ENCODE results near the gene PCOLCE2. TPM values are rescaled to one million over a fixed set of nuclear protein-coding genes. Genes with fewer than 3 reads are reported as not detected.

The PCOLCE2 gene
- total and polyA plus RNA-seq, 10 of the 15 experiments (the other 5 are each of a cell fraction or from before 2014, with no cell fraction given) = 0.11 to 7.6 (median 0.40) TPM

DNA sequence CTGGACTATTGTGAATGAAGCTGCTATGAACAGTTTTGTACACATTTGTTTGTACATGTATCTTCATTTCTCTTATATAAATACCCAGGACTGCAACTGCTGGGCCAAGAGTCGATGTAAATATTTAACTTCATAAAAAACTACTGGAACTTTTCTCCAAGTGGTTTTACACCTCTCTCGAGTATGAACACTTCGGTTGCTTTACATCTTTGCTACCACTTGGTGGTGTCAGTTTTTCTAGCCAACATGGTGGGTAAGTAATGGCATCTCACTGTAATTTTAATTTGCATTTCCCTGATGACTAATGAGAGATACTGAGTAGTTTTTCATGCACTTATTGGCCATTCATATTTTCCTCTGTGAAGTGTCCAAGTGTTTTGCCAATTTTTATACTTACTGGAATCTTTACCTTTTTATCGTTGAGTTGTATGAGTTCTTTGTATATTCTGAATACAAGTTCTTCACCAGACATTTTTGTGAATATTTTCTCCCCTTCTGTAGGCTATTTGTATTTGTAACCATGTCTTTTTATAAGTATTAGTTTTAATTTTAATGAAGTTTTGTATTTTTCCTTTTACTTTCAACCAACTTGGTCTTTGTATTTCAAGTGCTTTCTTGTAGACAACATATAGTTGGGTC, 44.4 kb downstream of the PCOLCE2 start:
- ChIA-PET POLR2A (no interaction called here), RAD21 (ENCODE audit: unreplicated experiment) (interaction anchor here (1.1 kb wide), 1 partner anchor 16 kb away, joined by 3 read pairs; no protein-coding TSS in a partner anchor), SMC1A (ENCODE audit: uncharacterized antibody, unreplicated experiment) (interaction anchor here (0.6 to 1.1 kb wide), 4 partner anchors 9 to 158 kb away, joined by 3 to 5 read pairs (median 4); no protein-coding TSS in a partner anchor), CTCF (interaction anchor here (0.6 to 1.3 kb wide), 9 partner anchors 9 to 161 kb away, joined by 3 to 7 read pairs (median 4); partner anchors contain the start of gene U2SURP)
- Histone ChIP-seq H2AFZ (ENCODE audit: control insufficient read depth, low read depth, low read length) (no peak overlapping the region), H4K20me1 (ENCODE audit: control insufficient read depth, insufficient read depth) (no peaks in the 10 kb centered on the region), H3K79me2 (ENCODE audit: control insufficient read depth, insufficient read depth, low read length) (no peaks in the 10 kb centered on the region), H3K27me3 (replicated peaks in 1 of 2; ENCODE audit: control insufficient read depth in 2 of 2, insufficient read depth in 2 of 2, low read length in 1 of 2) (no peaks in the 10 kb centered on the region; a peak in 1 of 4 replicates), H3K36me3 (ENCODE audit: control insufficient read depth in 2 of 2, insufficient read depth in 2 of 2, low read length in 1 of 2) (no peaks in the 10 kb centered on the region), H3K9ac (ENCODE audit: control insufficient read depth, insufficient read depth, low read length) (no peak overlapping the region), H3K27ac (ENCODE audit: control insufficient read depth, insufficient read depth) (no peak overlapping the region), H3K9me3 (replicated peaks; ENCODE audit: control insufficient read depth, insufficient read depth, low read length) (no peaks in the 10 kb centered on the region), H3K4me2 (ENCODE audit: control insufficient read depth, insufficient read depth) (no peak overlapping the region), H3K4me3 (no peak overlapping the region), H3K4me1 (ENCODE audit: control insufficient read depth, insufficient read depth, low read length) (no peaks in the 10 kb centered on the region)
- TF ChIP-seq MXI1 (IDR thresholded peaks at IDR 0.05; ENCODE audit: low read depth, low read length) (no peak), CBX3 (IDR thresholded peaks at IDR 0.05; ENCODE audit: borderline replicate concordance, low read depth) (no peak), SMC3 (IDR thresholded peaks at IDR 0.05; ENCODE audit: borderline replicate concordance, low read length) (peak; percentile 38; the same call in 1 of the 2 replicates), RAD21 (IDR thresholded peaks at IDR 0.05; ENCODE audit: insufficient read depth, low read depth, low read length) (peak; percentile 29; the same call in 1 of the 2 replicates), YY1 (IDR thresholded peaks at IDR 0.05; ENCODE audit: low read depth, low read length) (peak; percentile 57), KAT2A (conservative IDR thresholded peaks at IDR 0.05; ENCODE audit: control insufficient read depth, low read depth, low read length) (no peak)
- TF ChIP-seq, protein P1, sequence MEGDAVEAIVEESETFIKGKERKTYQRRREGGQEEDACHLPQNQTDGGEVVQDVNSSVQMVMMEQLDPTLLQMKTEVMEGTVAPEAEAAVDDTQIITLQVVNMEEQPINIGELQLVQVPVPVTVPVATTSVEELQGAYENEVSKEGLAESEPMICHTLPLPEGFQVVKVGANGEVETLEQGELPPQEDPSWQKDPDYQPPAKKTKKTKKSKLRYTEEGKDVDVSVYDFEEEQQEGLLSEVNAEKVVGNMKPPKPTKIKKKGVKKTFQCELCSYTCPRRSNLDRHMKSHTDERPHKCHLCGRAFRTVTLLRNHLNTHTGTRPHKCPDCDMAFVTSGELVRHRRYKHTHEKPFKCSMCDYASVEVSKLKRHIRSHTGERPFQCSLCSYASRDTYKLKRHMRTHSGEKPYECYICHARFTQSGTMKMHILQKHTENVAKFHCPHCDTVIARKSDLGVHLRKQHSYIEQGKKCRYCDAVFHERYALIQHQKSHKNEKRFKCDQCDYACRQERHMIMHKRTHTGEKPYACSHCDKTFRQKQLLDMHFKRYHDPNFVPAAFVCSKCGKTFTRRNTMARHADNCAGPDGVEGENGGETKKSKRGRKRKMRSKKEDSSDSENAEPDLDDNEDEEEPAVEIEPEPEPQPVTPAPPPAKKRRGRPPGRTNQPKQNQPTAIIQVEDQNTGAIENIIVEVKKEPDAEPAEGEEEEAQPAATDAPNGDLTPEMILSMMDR (IDR thresholded peaks at IDR 0.05 in 2 of 3, conservative IDR thresholded peaks at IDR 0.05 in 1 of 3; ENCODE audit: control insufficient read depth in 2 of 3, extremely low read depth in 1 of 3, insufficient read depth in 1 of 3, low read depth in 3 of 3, low read length in 3 of 3) = peak; percentile 46 to 53 (median 50)
- in situ Hi-C loops (cut with MboI) (no loop called here), intact Hi-C loops (cut with micrococcal nuclease; ENCODE audit: unreplicated experiment) (no loop called here)
- peak; percentile 82 for ATAC-seq
- DNase-seq (ENCODE audit: low read depth, low spot score) = no peak
- 14% methylated on average over 4 of the region's 4 CpGs for WGBS (ENCODE audit: insufficient coverage, insufficient replicate concordance, low lambda C conversion rate, missing lambda C conversion rate)
- FAIRE-seq = peak; percentile 89
- no TSS peak for BruUV-seq (replicated peaks)

All from GM12878 (cell line).